GM19099 (cell line): ENCODE measurements around the gene ASIC2.

Source experiments
- POLR2A ChIP-seq: IDR thresholded peaks from 3 replicates; pipeline ENCODE4 v1.6.1; 2011; ENCODE audit warnings: low read depth; ENCODE audit not compliant: insufficient read length; ENCODE audit errors: extremely low read depth

ASIC2 gene

GRCh38 chr17:33292981-33293867, at the start of gene ASIC2:
TSS of gene ASIC2 (minus strand) at chr17:33293295.
- no peak for TF ChIP-seq POLR2A

GRCh38 chr17:33342025-33342424, 48.9 kb upstream of the ASIC2 start:
- no peak for TF ChIP-seq POLR2A

DNA sequence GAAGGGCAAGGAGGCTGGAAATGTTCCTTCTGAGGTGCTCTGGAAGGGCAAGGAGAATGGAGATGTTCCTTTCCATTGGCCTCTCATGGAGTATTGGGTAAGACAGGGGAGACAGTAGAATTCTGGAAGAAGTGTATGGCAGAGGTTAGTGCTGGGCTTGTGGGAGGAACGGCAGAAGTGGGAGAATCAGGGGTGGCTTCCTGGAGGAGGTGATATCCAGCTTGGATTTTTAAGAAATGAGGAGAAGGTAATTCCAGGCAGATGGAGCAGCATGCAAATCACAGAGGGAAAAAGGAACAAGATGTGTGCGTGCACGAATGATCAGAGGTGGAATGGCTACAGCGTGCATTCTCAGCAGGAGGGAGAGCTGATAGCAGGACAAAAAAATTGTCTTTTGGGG, 45.1 kb upstream of the ASIC2 start:
- TF ChIP-seq POLR2A, result no peak

DNA sequence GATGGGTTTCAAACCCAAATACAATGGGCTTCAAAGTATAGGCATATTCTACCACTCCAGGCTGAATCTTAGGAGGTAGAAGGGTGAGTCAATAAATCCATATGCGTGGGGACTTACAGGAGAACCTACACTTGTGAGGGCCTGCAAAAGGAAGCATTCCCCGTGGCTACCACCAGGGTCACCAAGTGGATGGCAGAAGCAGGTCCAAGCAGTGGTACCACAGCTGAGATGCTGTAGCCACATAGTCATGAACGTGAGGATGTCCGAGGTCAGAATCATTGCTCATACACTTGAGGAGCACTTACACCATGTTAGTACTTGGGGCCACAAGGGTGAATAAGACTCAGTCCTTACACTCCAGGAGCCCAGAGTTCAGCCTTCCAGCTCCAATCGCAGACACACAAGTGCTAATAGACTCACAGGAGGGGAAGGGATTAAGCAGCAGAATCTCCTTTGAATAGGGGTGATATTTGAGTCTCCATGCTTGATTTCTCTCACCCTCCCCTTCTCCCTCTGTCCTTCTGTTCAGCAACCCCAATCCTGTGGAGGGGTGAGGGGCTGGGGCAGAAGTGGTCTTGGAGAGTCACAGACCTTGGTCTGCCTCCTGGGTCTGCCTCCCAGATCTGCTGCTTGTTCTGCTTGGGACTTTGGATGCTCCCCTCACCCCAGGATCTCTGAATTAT, 42.5 kb upstream of the ASIC2 start:
- no peak for TF ChIP-seq POLR2A

DNA sequence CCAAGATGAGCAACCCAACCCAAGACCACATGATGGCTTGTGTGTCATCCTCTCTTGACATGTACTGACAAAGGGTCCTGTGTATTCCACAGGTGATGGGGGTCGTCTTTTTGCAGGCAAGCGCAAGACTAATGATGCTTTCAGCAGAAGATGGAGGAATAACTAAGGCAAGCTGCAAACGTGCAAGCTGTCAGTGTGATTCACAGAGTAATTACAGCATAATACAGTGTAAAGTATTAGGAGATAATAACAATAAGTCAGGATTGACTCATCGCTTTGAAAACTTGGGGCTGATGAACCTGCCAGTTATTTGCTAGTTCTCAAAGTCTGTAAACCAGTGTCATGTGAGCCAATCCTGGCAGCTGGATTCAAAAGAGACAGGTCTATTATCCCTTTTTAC, 41.6 kb upstream of the ASIC2 start:
- TF ChIP-seq POLR2A, result no peak

GRCh38 chr17:33330877-33331276, 37.8 kb upstream of the ASIC2 start:
- no peak for TF ChIP-seq POLR2A

- TF ChIP-seq POLR2A, result no peak
Observed at GRCh38 chr17:33328129-33328528, 35.0 kb upstream of the ASIC2 start.

DNA sequence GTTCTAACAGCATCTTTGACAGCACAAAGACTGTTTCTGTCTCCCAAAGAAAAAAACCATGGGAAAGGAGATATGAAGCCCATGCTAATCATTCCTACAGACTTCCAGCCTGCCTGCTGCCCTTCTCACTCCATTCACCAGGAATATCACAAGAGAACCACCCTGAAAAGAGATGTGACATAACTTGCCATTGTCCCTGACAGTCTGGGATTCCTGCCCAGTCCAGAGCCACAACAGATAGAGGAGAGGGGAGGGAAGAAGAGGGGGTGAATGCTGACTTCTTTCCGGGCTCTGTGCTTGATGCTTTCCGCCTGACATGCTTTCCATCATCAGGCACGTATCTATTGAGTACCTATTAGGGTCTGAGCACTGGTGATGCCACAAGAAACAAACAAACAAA, 31.6 kb upstream of the ASIC2 start:
- TF ChIP-seq POLR2A, result no peak

GRCh38 chr17:33322063-33322462, 29.0 kb upstream of the ASIC2 start:
- TF ChIP-seq POLR2A, result no peak

GRCh38 chr17:33318241-33318640, 25.1 kb upstream of the ASIC2 start:
- no peak for TF ChIP-seq POLR2A

- no peak for TF ChIP-seq POLR2A
Observed at GRCh38 chr17:33316746-33317145, 23.7 kb upstream of the ASIC2 start.

DNA sequence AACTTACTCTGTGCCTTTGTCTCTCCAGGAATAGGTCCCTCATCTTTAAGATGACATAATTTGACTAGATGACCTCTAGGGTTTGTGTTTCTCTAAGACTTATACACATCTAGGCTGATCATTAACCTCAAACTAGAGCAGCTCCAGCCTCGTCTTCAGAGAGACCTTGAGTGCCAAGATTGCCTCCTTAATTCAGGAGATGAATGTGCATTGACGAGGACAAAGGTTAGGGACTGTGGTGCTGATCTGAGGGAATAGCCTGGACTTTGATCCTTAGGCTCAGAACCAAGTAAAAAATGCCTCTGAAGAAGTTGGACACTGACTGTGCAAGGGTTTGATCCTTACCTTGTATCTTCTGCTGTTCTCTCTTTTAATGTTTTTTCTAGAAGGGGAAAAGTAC, 17.2 kb upstream of the ASIC2 start:
- TF ChIP-seq POLR2A, result no peak

DNA sequence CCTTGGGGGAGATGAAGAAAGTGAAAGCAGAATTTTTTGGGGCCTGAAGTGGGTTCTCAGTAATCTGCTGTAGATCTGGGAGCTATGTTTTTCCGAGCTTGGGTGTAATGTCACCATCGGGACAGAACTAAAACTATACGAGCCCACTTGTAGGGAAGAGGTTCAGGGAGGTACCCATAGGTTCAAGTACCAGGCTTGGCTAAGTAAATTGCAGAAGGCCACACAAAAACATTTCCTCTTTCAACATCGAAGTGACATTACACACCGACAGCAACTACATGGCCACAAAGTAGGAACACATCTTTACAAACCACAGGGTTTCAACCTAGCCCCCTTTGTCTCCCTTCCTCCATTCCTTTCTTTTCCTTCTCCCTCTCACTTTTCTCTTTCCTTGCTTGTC, 10.2 kb upstream of the ASIC2 start:
- TF ChIP-seq POLR2A, result no peak

DNA sequence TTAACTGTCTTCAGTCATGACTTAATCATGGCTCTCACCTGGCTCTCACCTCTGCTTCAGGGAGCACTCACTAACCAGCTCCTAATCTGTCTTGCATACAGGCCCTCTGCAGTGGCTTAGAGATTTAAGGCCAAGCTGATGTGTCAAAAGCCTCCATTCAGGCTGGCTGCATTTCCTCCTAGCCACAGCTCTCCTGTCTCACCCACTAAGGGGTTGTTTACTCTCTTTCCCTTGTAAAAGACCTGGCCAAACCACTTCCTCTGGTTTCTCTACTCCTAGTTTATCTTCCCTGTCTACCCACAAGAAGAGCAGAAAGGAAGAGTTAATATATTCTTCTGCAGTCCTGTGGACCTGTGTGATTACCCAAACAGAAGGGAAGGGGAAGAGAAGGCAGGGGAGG, 9.3 kb upstream of the ASIC2 start:
- no peak for TF ChIP-seq POLR2A

DNA sequence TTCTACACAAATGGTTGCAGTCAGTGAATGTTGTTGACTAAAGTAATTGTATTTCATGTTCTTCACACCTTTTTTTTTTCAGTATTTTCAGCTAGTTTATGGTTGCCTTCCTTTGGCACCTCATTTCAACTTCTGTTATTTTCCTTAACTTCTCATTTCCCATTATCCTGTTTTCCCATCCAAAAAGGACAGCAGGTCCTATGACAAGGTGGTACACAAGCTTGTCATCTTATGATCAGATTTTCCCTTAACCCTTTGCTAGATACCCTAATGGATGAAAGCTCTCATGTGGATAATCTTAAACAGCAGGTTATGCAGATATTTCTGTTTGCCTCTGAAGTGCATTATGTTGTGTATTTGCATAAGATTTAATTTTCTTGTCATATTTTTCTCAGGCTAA, 7.1 kb upstream of the ASIC2 start:
- TF ChIP-seq POLR2A, result no peak

GRCh38 chr17:33299115-33299514, 6.0 kb upstream of the ASIC2 start:
- TF ChIP-seq POLR2A, result no peak
